H1 (cell line): ENCODE results near the gene LCORL. TPM values are rescaled to one million over a fixed set of nuclear protein-coding genes. Genes with fewer than 3 reads are reported as not detected.

Experiments used
- CTCF ChIA-PET: fragments of 300-600 bp; sonication (Branson Sonifier 250); formaldehyde crosslinking; loops from one replicate; lab custom pipeline; 2021; ENCODE audit not compliant: partially characterized antibody; lab: Charles Lee
- POLR2A ChIA-PET: fragments of 300-600 bp; sonication (Branson Sonifier 250); formaldehyde crosslinking; loops from one replicate; lab custom pipeline; 2021; ENCODE audit warnings: inconsistent platforms; ENCODE audit not compliant: partially characterized antibody; lab: Charles Lee
- DNase-seq, 2 experiments: peaks; one replicate each; pipeline versions ENCODE4 v3.0.0 to v3.0.0-alpha.2; 2010 to 2022; ENCODE audit warnings: low spot score in 2 of 2, low read depth in 1 of 2, mixed read lengths in 1 of 2
- FAIRE-seq: peaks from 2 replicates; lab custom pipeline; 2011; peaks lifted over from hg19 to GRCh38; lab: Jason Lieb, UNC
- H2AFZ ChIP-seq: 2 replicates; pipeline ENCODE4 v1.8.1; 2012; ENCODE audit warnings: low read length, inconsistent platforms
- H2AK5ac ChIP-seq: 2 replicates; pipeline ENCODE4 v1.6.1; 2013; ENCODE audit warnings: low read depth, low read length
- H2BK120ac ChIP-seq: replicated peaks from 2 replicates; pipeline ENCODE3; 2013; ENCODE audit warnings: low read depth, low read length, inconsistent platforms
- H2BK12ac ChIP-seq: 2 replicates; pipeline ENCODE4 v1.6.1; 2013; ENCODE audit warnings: low read depth, low read length
- H2BK15ac ChIP-seq: 2 replicates; pipeline ENCODE4 v1.6.1; 2013; ENCODE audit warnings: low read length
- H2BK20ac ChIP-seq: 2 replicates; pipeline ENCODE4 v1.6.1; 2013; ENCODE audit warnings: low read length
- H2BK5ac ChIP-seq: 2 replicates; pipeline ENCODE4 v1.6.1; 2013; ENCODE audit warnings: low read depth, low read length
- H3K14ac ChIP-seq: 2 replicates; pipeline ENCODE4 v1.6.1; 2013; ENCODE audit warnings: inconsistent platforms; ENCODE audit not compliant: insufficient read length
- H3K18ac ChIP-seq: 2 replicates; pipeline ENCODE4 v1.6.1; 2013; ENCODE audit warnings: low read length; ENCODE audit errors: extremely low read depth
- H3K23ac ChIP-seq: 2 replicates; pipeline ENCODE4 v1.6.1; 2013; ENCODE audit warnings: inconsistent platforms; ENCODE audit not compliant: insufficient read length
- H3K23me2 ChIP-seq: 2 replicates; pipeline ENCODE4 v1.6.1; 2013; ENCODE audit warnings: low read depth, low read length
- H3K27ac ChIP-seq: 2 replicates; pipeline ENCODE4 v1.6.1; 2011; ENCODE audit warnings: low read depth, low read length, inconsistent platforms
- H3K27me3 ChIP-seq, 4 experiments: replicated peaks in 1 of 4; 1 replicate in 1 of 4; 2 replicates in 3 of 4; pipeline versions ENCODE4 v1.6.1 to v1.8.1; 2011 to 2013; ENCODE audit warnings: low read length in 3 of 4, mild to moderate bottlenecking in 3 of 4, inconsistent platforms in 2 of 4, mixed read lengths in 2 of 4, moderate library complexity in 1 of 4; ENCODE audit not compliant: control insufficient read depth in 3 of 4, insufficient read depth in 3 of 4; ENCODE audit errors: extremely low read depth in 1 of 4
- H3K36me3 ChIP-seq, 4 experiments: 2 replicates each; pipeline versions ENCODE4 v1.6.1 to v1.8.1; 2011 to 2013; ENCODE audit warnings: mild to moderate bottlenecking in 4 of 4, low read length in 3 of 4, moderate library complexity in 2 of 4, control low read depth in 1 of 4, inconsistent platforms in 1 of 4; ENCODE audit not compliant: insufficient read depth in 4 of 4, control insufficient read depth in 2 of 4
- H3K4ac ChIP-seq: replicated peaks from 2 replicates; pipeline ENCODE3; 2013; ENCODE audit warnings: low read length, low read depth, mixed read lengths, inconsistent platforms; ENCODE audit not compliant: insufficient read length
- H3K4me1 ChIP-seq, 4 experiments: replicated peaks in 1 of 4; 1 replicate in 1 of 4; 2 replicates in 3 of 4; pipeline versions ENCODE4 v1.6.1 to v1.8.1; 2011 to 2013; ENCODE audit warnings: low read length in 3 of 4, inconsistent platforms in 2 of 4, mixed read lengths in 1 of 4; ENCODE audit not compliant: insufficient read depth in 4 of 4, control insufficient read depth in 3 of 4
- H3K4me2 ChIP-seq, 2 experiments: 2 replicates each; pipeline versions ENCODE4 v1.6.1 to v1.8.1; 2011 to 2013; ENCODE audit warnings: low read depth in 2 of 2, low read length in 2 of 2, control low read depth in 1 of 2, inconsistent platforms in 1 of 2, mild to moderate bottlenecking in 1 of 2; ENCODE audit not compliant: insufficient read depth in 1 of 2
- H3K4me3 ChIP-seq, 4 experiments: fragments of 200-600, 300-600 bp in 1 of 4; sonication (generic), shearing (Covaris generic), sonication (Bioruptor Twin) in 1 of 4; 2 replicates each; pipeline versions ENCODE4 v1.5.1 to v1.8.1; 2011 to 2016; ENCODE audit warnings: low read length in 4 of 4, low read depth in 3 of 4, control low read depth in 2 of 4, inconsistent platforms in 2 of 4, mild to moderate bottlenecking in 2 of 4, mixed read lengths in 1 of 4, moderate library complexity in 1 of 4; ENCODE audit not compliant: insufficient read depth in 2 of 4; ENCODE audit errors: extremely low read depth in 1 of 4
- H3K56ac ChIP-seq: replicated peaks from 2 replicates; pipeline ENCODE3; 2013; ENCODE audit warnings: low read depth, mild to moderate bottlenecking, mixed read lengths, low read length, inconsistent platforms; ENCODE audit not compliant: insufficient read length
- H3K79me1 ChIP-seq: 2 replicates; pipeline ENCODE4 v1.6.1; 2013; ENCODE audit warnings: low read depth, low read length, control low read depth
- H3K79me2 ChIP-seq, 2 experiments: 2 replicates each; pipeline versions ENCODE4 v1.6.1 to v1.8.1; 2012 to 2013; ENCODE audit warnings: low read length in 2 of 2, mild to moderate bottlenecking in 2 of 2, inconsistent platforms in 1 of 2; ENCODE audit not compliant: insufficient read depth in 2 of 2, control insufficient read depth in 1 of 2
- H3K9ac ChIP-seq, 4 experiments: replicated peaks in 1 of 4; 1 replicate in 1 of 4; 2 replicates in 3 of 4; pipeline versions ENCODE4 v1.6.1 to v1.8.1; 2011 to 2013; ENCODE audit warnings: low read depth in 3 of 4, low read length in 3 of 4, control low read depth in 2 of 4, mild to moderate bottlenecking in 2 of 4, moderate library complexity in 2 of 4, inconsistent platforms in 1 of 4; ENCODE audit errors: extremely low read depth in 1 of 4
- H3K9me3 ChIP-seq, 2 experiments: 2 replicates each; pipeline versions ENCODE4 v1.6.1 to v1.8.1; 2012 to 2013; ENCODE audit warnings: mild to moderate bottlenecking in 2 of 2, moderate library complexity in 2 of 2, control low read depth in 1 of 2, inconsistent platforms in 1 of 2, low read depth in 1 of 2, low read length in 1 of 2, mixed read lengths in 1 of 2; ENCODE audit not compliant: insufficient read depth in 2 of 2
- H4K20me1 ChIP-seq, 2 experiments: replicated peaks in 1 of 2; 2 replicates each; pipeline versions ENCODE3 to v1.8.1; 2011 to 2013; ENCODE audit warnings: inconsistent platforms in 2 of 2, low read length in 2 of 2, mild to moderate bottlenecking in 1 of 2; ENCODE audit not compliant: insufficient read depth in 2 of 2, control insufficient read depth in 1 of 2
- H4K5ac ChIP-seq: 2 replicates; pipeline ENCODE4 v1.6.1; 2013; ENCODE audit warnings: low read length, low read depth, mixed read lengths, inconsistent platforms; ENCODE audit not compliant: insufficient read length
- H4K8ac ChIP-seq: 2 replicates; pipeline ENCODE4 v1.8.0; 2013; ENCODE audit warnings: mild to moderate bottlenecking, moderate library complexity, low read length, inconsistent platforms; ENCODE audit not compliant: insufficient read depth; ENCODE audit errors: extremely low read depth
- H4K91ac ChIP-seq: replicated peaks from 2 replicates; pipeline ENCODE3; 2013; ENCODE audit warnings: low read length, mixed read lengths, inconsistent platforms; ENCODE audit not compliant: insufficient read length
- EP300 ChIP-seq, 2 experiments: IDR thresholded peaks; 1 replicate in 1 of 2; 2 replicates in 1 of 2; pipeline ENCODE4 v1.6.1; 2011 to 2012; ENCODE audit warnings: low read depth in 2 of 2, low read length in 2 of 2, mild to moderate bottlenecking in 2 of 2, borderline replicate concordance in 1 of 2, inconsistent platforms in 1 of 2, moderate library complexity in 1 of 2
- WGBS, 2 experiments: shearing (Covaris generic) in 1 of 2; methylation state at CpG; one replicate each; pipeline versions ENCODE4 v1.1.6 to v1.1.7; 2013 to 2015; ENCODE audit warnings: low lambda C conversion rate in 2 of 2, mixed read lengths in 2 of 2, inconsistent platforms in 1 of 2, low coverage in 1 of 2, missing lambda C conversion rate in 1 of 2; ENCODE audit not compliant: insufficient replicate concordance in 2 of 2, insufficient coverage in 1 of 2, insufficient read length in 1 of 2; ENCODE audit errors: extremely low coverage in 1 of 2, missing lambda C conversion rate in 1 of 2; 5-methylcytosine and 5-hydroxymethylcytosine counted together
- polyA plus RNA-seq, 7 experiments: library from polyadenylated mRNA; depleted of rRNA in 3 of 7; stranded (reverse) in 5 of 7; unstranded in 2 of 7; fragments of >200 nt in 5 of 7; fragments of 200-250 nt in 2 of 7; gene quantifications; 1 replicate in 5 of 7; 2 replicates in 1 of 7; 4 replicates in 1 of 7; pipeline versions ENCODE4 v1.2.1 to v1.2.3, GENCODE V29; 2011 to 2013; ENCODE audit warnings: missing spikeins in 2 of 7, mixed read lengths in 2 of 7
- total RNA-seq: library from RNA; stranded (reverse); fragmentation: NEBNext Ultra II Directional; extraction: Animal tissue kit (Norgen Biotek cat#: 25700); gene quantifications from 2 replicates; pipeline ENCODE4 v1.2.1, GENCODE V29; 2021
- TF ChIP-seq, protein P1 (sequence below): IDR thresholded peaks from 2 replicates; pipeline ENCODE4 v1.6.1; 2012; ENCODE audit warnings: low read length, inconsistent platforms

Gene LCORL
- total and polyA plus RNA-seq, 2 of the 8 experiments (the other 6 are each of a cell fraction or from before 2014, with no cell fraction given) = 2.2 to 19.2 TPM

DNA sequence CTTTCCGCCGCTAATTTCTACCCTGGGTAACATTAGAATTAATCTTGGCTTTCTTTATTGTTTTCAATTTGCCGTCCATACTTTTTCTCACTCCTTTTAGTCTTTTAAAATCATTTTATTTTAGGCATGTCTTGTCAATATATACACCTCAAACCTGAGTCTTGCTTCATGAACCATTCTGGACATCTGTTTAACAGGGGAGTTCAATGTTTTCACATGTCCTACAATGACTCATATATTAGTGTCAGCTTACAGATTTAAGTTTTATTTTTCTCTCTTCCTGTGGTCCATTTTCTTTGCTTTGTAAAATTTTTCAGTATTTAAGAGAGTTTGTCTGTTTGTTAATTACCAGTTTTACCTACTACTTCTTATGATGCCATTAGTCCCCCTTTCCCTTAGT is 89.5 kb downstream of the LCORL start:
- no peak overlapping the region for H3K56ac ChIP-seq
- no peak overlapping the region for H4K5ac ChIP-seq
- no peaks in the 10 kb centered on the region for H3K79me2 ChIP-seq
- no peaks in the 10 kb centered on the region for H3K4me1 ChIP-seq
- H3K9me3 ChIP-seq = no peaks in the 10 kb centered on the region
- H2BK12ac ChIP-seq = no peak overlapping the region
- no peak overlapping the region for H3K4me3 ChIP-seq
- H2BK20ac ChIP-seq = no peak overlapping the region
- H4K20me1 ChIP-seq = no peaks in the 10 kb centered on the region
- no peak overlapping the region for H3K14ac ChIP-seq
- H4K8ac ChIP-seq = no peak overlapping the region
- 86% methylated on average over 3 of the region's 3 CpGs; no CpG with 5 or more reads in 1 of the 2 experiments for WGBS, 2 experiments
- H3K18ac ChIP-seq = no peak overlapping the region
- no peak overlapping the region for H3K4ac ChIP-seq
- no peak for FAIRE-seq
- H2AK5ac ChIP-seq = no peak overlapping the region
- H3K27me3 ChIP-seq = no peaks in the 10 kb centered on the region
- TF ChIP-seq, protein P1, sequence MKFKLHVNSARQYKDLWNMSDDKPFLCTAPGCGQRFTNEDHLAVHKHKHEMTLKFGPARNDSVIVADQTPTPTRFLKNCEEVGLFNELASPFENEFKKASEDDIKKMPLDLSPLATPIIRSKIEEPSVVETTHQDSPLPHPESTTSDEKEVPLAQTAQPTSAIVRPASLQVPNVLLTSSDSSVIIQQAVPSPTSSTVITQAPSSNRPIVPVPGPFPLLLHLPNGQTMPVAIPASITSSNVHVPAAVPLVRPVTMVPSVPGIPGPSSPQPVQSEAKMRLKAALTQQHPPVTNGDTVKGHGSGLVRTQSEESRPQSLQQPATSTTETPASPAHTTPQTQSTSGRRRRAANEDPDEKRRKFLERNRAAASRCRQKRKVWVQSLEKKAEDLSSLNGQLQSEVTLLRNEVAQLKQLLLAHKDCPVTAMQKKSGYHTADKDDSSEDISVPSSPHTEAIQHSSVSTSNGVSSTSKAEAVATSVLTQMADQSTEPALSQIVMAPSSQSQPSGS = no peak
- no peak for TF ChIP-seq EP300 (IDR thresholded peaks at IDR 0.05; ENCODE audit: borderline replicate concordance in 1 of 2, low read depth in 2 of 2, low read length in 2 of 2)
- TF ChIP-seq, all 59 proteins: peak for 0
- H3K23ac ChIP-seq = no peak overlapping the region
- no peak overlapping the region for H3K4me2 ChIP-seq
- H4K91ac ChIP-seq = no peak overlapping the region
- H2BK15ac ChIP-seq = no peak overlapping the region
- CTCF ChIA-PET = no interaction called here
- no peaks in the 10 kb centered on the region for H3K79me1 ChIP-seq
- DNase-seq = no peak
- no peaks in the 10 kb centered on the region for H3K36me3 ChIP-seq
- H3K27ac ChIP-seq = no peak overlapping the region
- H3K9ac ChIP-seq = no peak overlapping the region
- H2BK120ac ChIP-seq = no peak overlapping the region
- H2AFZ ChIP-seq = no peak overlapping the region
- POLR2A ChIA-PET = no interaction called here
- no peaks in the 10 kb centered on the region for H3K23me2 ChIP-seq
- H2BK5ac ChIP-seq = no peak overlapping the region
